SK-N-SH (cell line): Measurements from ENCODE around the gene ATCAY. TPM values are rescaled to one million over a fixed set of nuclear protein-coding genes. Genes with fewer than 3 reads are reported as not detected.

Source experiments
- CTCF ChIA-PET: fragments of 300-600, 350-600 bp; formaldehyde crosslinking; extraction: SDS; loops from one replicate; lab custom pipeline; 2021; lab: Yijun Ruan, JAX
- POLR2A ChIA-PET: fragments of 350-600 bp; sonication (Branson Sonifier 250); formaldehyde crosslinking; extraction: SDS; loops from one replicate; lab custom pipeline; 2020; ENCODE audit warnings: antibody characterized with exemption, inconsistent platforms; lab: Yijun Ruan, JAX
- DNase-seq: peaks from one replicate; pipeline ENCODE4 v3.0.0; 2012
- H2AFZ ChIP-seq: fragments of 200-600 bp; sonication (generic); 2 replicates; pipeline ENCODE4 v1.8.1; 2016; ENCODE audit warnings: antibody characterized with exemption, mild to moderate bottlenecking, low read depth
- H3F3A ChIP-seq: fragments of 200-600 bp; sonication (generic); replicated peaks from 2 replicates; pipeline ENCODE3; 2016; ENCODE audit warnings: antibody characterized with exemption, mild to moderate bottlenecking; ENCODE audit not compliant: insufficient read depth
- H3K27ac ChIP-seq, 2 experiments: fragments of 200-500 bp in 1 of 2; fragments of 200-600 bp in 1 of 2; sonication (Bioruptor generic) in 1 of 2; sonication (generic), shearing (Covaris generic) in 1 of 2; 2 replicates each; pipeline versions ENCODE4 v1.5.1 to v1.6.1; 2014 to 2016; ENCODE audit warnings: low read depth in 2 of 2, inconsistent platforms in 1 of 2, low read length in 1 of 2, mild to moderate bottlenecking in 1 of 2, mixed read lengths in 1 of 2
- H3K27me3 ChIP-seq: fragments of 200-600 bp; sonication (generic), shearing (Covaris generic); 2 replicates; pipeline ENCODE4 v1.6.1; 2016; ENCODE audit warnings: mixed run types; ENCODE audit not compliant: insufficient read depth
- H3K36me3 ChIP-seq, 2 experiments: fragments of 200-500 bp in 1 of 2; fragments of 200-600 bp in 1 of 2; sonication (Bioruptor generic) in 1 of 2; sonication (generic) in 1 of 2; replicated peaks in 1 of 2; 2 replicates each; pipeline versions ENCODE3 to v1.5.1; 2014 to 2016; ENCODE audit warnings: low read length in 1 of 2, mild to moderate bottlenecking in 1 of 2; ENCODE audit not compliant: insufficient read depth in 2 of 2, control insufficient read depth in 1 of 2
- H3K4me1 ChIP-seq, 2 experiments: fragments of 200-500 bp in 1 of 2; fragments of 200-600 bp in 1 of 2; sonication (Bioruptor generic) in 1 of 2; sonication (generic), shearing (Covaris generic) in 1 of 2; 2 replicates each; pipeline versions ENCODE4 v1.5.1 to v1.6.1; 2014 to 2016; ENCODE audit warnings: low read depth in 1 of 2, low read length in 1 of 2, mixed run types in 1 of 2; ENCODE audit not compliant: insufficient read depth in 2 of 2, control insufficient read depth in 1 of 2
- H3K4me2 ChIP-seq: fragments of 200-600 bp; sonication (generic), shearing (Covaris generic); 2 replicates; pipeline ENCODE4 v1.6.1; 2017; ENCODE audit warnings: mixed run types
- H3K4me3 ChIP-seq, 2 experiments: fragments of 200-500 bp in 1 of 2; fragments of 200-600 bp in 1 of 2; sonication (Bioruptor generic) in 1 of 2; sonication (generic), shearing (Covaris generic) in 1 of 2; 2 replicates each; pipeline versions ENCODE4 v1.5.1 to v1.8.1; 2014 to 2016; ENCODE audit warnings: low read depth in 2 of 2, inconsistent platforms in 1 of 2, low read length in 1 of 2, mild to moderate bottlenecking in 1 of 2, mixed read lengths in 1 of 2, moderate library complexity in 1 of 2
- H3K79me2 ChIP-seq: fragments of 200-600 bp; sonication (generic); 2 replicates; pipeline ENCODE4 v1.8.1; 2017; ENCODE audit warnings: mild to moderate bottlenecking; ENCODE audit not compliant: insufficient read depth
- H3K9ac ChIP-seq: fragments of 200-600 bp; sonication (generic); 2 replicates; pipeline ENCODE4 v1.6.1; 2017; ENCODE audit warnings: mixed run types
- H3K9me2 ChIP-seq: fragments of 200-600 bp; sonication (generic); 2 replicates; pipeline ENCODE4 v1.6.1; 2017; ENCODE audit warnings: mixed run types
- H3K9me3 ChIP-seq: fragments of 200-600 bp; sonication (generic); 2 replicates; pipeline ENCODE4 v1.6.1; 2017; ENCODE audit warnings: mixed run types, mild to moderate bottlenecking, moderate library complexity
- H4K20me1 ChIP-seq: fragments of 200-600 bp; sonication (generic); 2 replicates; pipeline ENCODE4 v1.6.1; 2017; ENCODE audit warnings: mild to moderate bottlenecking, mixed run types; ENCODE audit not compliant: insufficient read depth
- CHD2 ChIP-seq: fragments of 150-350 bp; IDR thresholded peaks from 2 replicates; pipeline ENCODE4 v1.6.1; 2018; ENCODE audit warnings: low read length; ENCODE audit not compliant: partially characterized antibody
- EP300 ChIP-seq, 2 experiments: IDR thresholded peaks; 2 replicates each; pipeline versions ENCODE4 v1.4.0 to v1.6.1; 2012; ENCODE audit warnings: borderline replicate concordance in 1 of 2, low read depth in 1 of 2, low read length in 1 of 2
- FOSL2 ChIP-seq: IDR thresholded peaks from 2 replicates; pipeline ENCODE4 v1.4.0; 2012; ENCODE audit warnings: low read depth, mild to moderate bottlenecking, moderate library complexity, borderline replicate concordance
- FOXM1 ChIP-seq: IDR thresholded peaks from 2 replicates; pipeline ENCODE4 v1.4.0; 2012; ENCODE audit warnings: low read depth, mild to moderate bottlenecking
- GATA2 ChIP-seq: sonication (generic); formaldehyde crosslinking; IDR thresholded peaks from 2 replicates; pipeline ENCODE4 v1.5.0; 2020; ENCODE audit warnings: mild to moderate bottlenecking, missing genetic modification reagents
- MXI1 ChIP-seq: IDR thresholded peaks from 2 replicates; pipeline ENCODE4 v1.6.1; 2012; ENCODE audit warnings: mild to moderate bottlenecking, low read depth, low read length, improper control_type of control experiment
- NRF1 ChIP-seq: IDR thresholded peaks from 2 replicates; pipeline ENCODE4 v1.6.1; 2012; ENCODE audit warnings: low read depth, mild to moderate bottlenecking, low read length
- PBX3 ChIP-seq: IDR thresholded peaks from 2 replicates; pipeline ENCODE4; 2012
- POLR2AphosphoS5 ChIP-seq: IDR thresholded peaks from 2 replicates; pipeline ENCODE4 v1.6.1; 2012; ENCODE audit warnings: low read depth, low read length
- RXRA ChIP-seq: IDR thresholded peaks from 2 replicates; pipeline ENCODE4 v1.4.0; 2012; ENCODE audit warnings: low read depth, mild to moderate bottlenecking, borderline replicate concordance
- SMC3 ChIP-seq: IDR thresholded peaks from 2 replicates; pipeline ENCODE4 v1.6.1; 2012; ENCODE audit warnings: low read depth, low read length, improper control_type of control experiment
- TAF1 ChIP-seq: IDR thresholded peaks from 2 replicates; pipeline ENCODE4 v1.6.1; 2012; ENCODE audit warnings: low read depth, mild to moderate bottlenecking, low read length, moderate library complexity, borderline replicate concordance
- TCF12 ChIP-seq: IDR thresholded peaks from 2 replicates; pipeline ENCODE4 v1.4.0; 2012
- TEAD4 ChIP-seq: IDR thresholded peaks from 2 replicates; pipeline ENCODE4 v1.4.0; 2012; ENCODE audit warnings: mild to moderate bottlenecking, borderline replicate concordance; ENCODE audit not compliant: insufficient read depth
- USF1 ChIP-seq: IDR thresholded peaks from 2 replicates; pipeline ENCODE4 v1.4.0; 2012; ENCODE audit warnings: low read depth, borderline replicate concordance
- ZBTB33 ChIP-seq: IDR thresholded peaks from 2 replicates; pipeline ENCODE4 v1.4.0; 2012; ENCODE audit warnings: low read depth, borderline replicate concordance
- WGBS: methylation state at CpG from one replicate; pipeline ENCODE4 v1.1.6; 2017; ENCODE audit warnings: low lambda C conversion rate; 5-methylcytosine and 5-hydroxymethylcytosine counted together
- polyA plus RNA-seq, 3 experiments: library from polyadenylated mRNA; depleted of rRNA; stranded (reverse); fragments of >200 nt; gene quantifications; 2 replicates each; pipeline ENCODE4 v1.2.3, GENCODE V29; 2012
- TF ChIP-seq, protein P1 (sequence below): IDR thresholded peaks from 2 replicates; pipeline ENCODE4 v1.4.0; 2012; ENCODE audit warnings: low read depth

ATCAY gene
- polyA plus RNA-seq, 1 of the 3 experiments (the other 2 are of a cell fraction): 0.84 TPM

DNA sequence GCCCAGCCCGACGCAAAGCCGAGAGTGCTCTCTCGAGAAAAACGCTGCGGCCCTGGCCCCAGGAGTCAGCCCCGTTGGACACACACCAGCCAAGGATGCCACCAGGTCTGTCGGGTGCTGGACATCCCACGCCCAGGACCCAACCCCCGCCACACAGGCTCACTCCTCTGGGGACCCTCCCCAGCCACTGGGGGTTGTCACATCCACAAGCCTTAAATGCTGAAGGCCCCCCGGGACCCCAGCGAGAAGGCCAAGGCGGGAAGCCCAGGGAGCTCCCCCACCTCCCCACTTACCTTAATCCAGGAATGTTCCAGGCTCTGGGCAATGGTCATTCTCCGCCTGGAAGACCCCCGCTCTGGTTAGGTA, 79.3 kb downstream of the ATCAY start:
- POLR2A ChIA-PET: interaction anchor here (0.6 kb wide), 1 partner anchor 78 kb away, joined by 3 read pairs; no protein-coding TSS in a partner anchor
- H3K79me2 ChIP-seq: peaks cover 33% of the 10 kb centered on the region; the same call in 1 of the 2 replicates
- CTCF ChIA-PET: no interaction called here
- H2AFZ ChIP-seq: no peak overlapping the region
- H4K20me1 ChIP-seq: peaks cover 64% of the 10 kb centered on the region
- H3K4me1 ChIP-seq: no peaks in the 10 kb centered on the region
- no peak overlapping the region for H3K9ac ChIP-seq
- no peaks in the 10 kb centered on the region for H3K9me3 ChIP-seq
- TF ChIP-seq TAF1 (no peak), MXI1 (no peak), FOXM1 (no peak), FOSL2 (no peak), GATA2 (CRISPR knock-in tag) (no peak), TEAD4 (no peak), USF1 (no peak), POLR2AphosphoS5 (no peak), CHD2 (no peak), NRF1 (no peak), TCF12 (no peak), SMC3 (no peak), EP300 (IDR thresholded peaks at IDR 0.05; ENCODE audit: borderline replicate concordance in 1 of 2, low read depth in 1 of 2, low read length in 1 of 2) (no peak), RXRA (no peak), ZBTB33 (no peak), PBX3 (no peak)
- TF ChIP-seq, protein P1, sequence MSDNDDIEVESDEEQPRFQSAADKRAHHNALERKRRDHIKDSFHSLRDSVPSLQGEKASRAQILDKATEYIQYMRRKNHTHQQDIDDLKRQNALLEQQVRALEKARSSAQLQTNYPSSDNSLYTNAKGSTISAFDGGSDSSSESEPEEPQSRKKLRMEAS: no peak
- TF ChIP-seq, all 33 proteins: peak for 0
- H3K27ac ChIP-seq: no peak overlapping the region
- H3K27me3 ChIP-seq: no peaks in the 10 kb centered on the region
- H3K9me2 ChIP-seq: no peaks in the 10 kb centered on the region
- 94% methylated on average over 8 of the region's 15 CpGs for WGBS
- no peak overlapping the region for H3K4me2 ChIP-seq
- peaks cover 10% of the 10 kb centered on the region for H3F3A ChIP-seq
- peaks cover 29 to 48% of the 10 kb centered on the region in 2 experiments for H3K36me3 ChIP-seq
- H3K4me3 ChIP-seq: no peak overlapping the region
- DNase-seq: no peak
